HG03039 (cell line): ENCODE measurements around the gene RTL1.

Experiments
- ATAC-seq: cut with Tn5 transposase; IDR thresholded peaks from one replicate; pipeline ENCODE4 v1.9.1; 2021; ENCODE audit warnings: mild to moderate bottlenecking, moderate library complexity; ENCODE audit not compliant: unreplicated experiment

The RTL1 gene

GRCh38 chr14:100898935-100899883 lies 4.3 kb downstream of the RTL1 start:
- ATAC-seq = no peak

GRCh38 chr14:100898465-100898864 lies 5.1 kb downstream of the RTL1 start:
- ATAC-seq = no peak

- no peak for ATAC-seq
Measured at GRCh38 chr14:100896369-100897060, 7.0 kb downstream of the RTL1 start.

GRCh38 chr14:100895411-100895810 lies 8.1 kb downstream of the RTL1 start:
- ATAC-seq = no peak

- ATAC-seq = no peak
Measured at GRCh38 chr14:100894416-100894815, 9.1 kb downstream of the RTL1 start.

GRCh38 chr14:100893760-100894159 lies 9.8 kb downstream of the RTL1 start:
- ATAC-seq = no peak

- no peak for ATAC-seq
Measured at GRCh38 chr14:100893228-100893601, 10.3 kb downstream of the RTL1 start.

- ATAC-seq = no peak
Measured at GRCh38 chr14:100892496-100893227, 10.9 kb downstream of the RTL1 start.

GRCh38 chr14:100891501-100892445 lies 11.7 kb downstream of the RTL1 start:
- ATAC-seq = no peak

GRCh38 chr14:100891051-100891450 lies 12.5 kb downstream of the RTL1 start:
- ATAC-seq = no peak

- no peak for ATAC-seq
Measured at GRCh38 chr14:100890061-100890850, 13.3 kb downstream of the RTL1 start.

GRCh38 chr14:100889641-100890040 lies 13.9 kb downstream of the RTL1 start:
- ATAC-seq = no peak

GRCh38 chr14:100888789-100889315 lies 14.7 kb downstream of the RTL1 start:
- ATAC-seq = no peak

- no peak for ATAC-seq
Measured at GRCh38 chr14:100887728-100888335, 15.7 kb downstream of the RTL1 start.

- no peak for ATAC-seq
Measured at GRCh38 chr14:100885617-100886016, 17.9 kb downstream of the RTL1 start.

- ATAC-seq = no peak
Measured at GRCh38 chr14:100885196-100885595, 18.3 kb downstream of the RTL1 start.

GRCh38 chr14:100884456-100884855 lies 19.1 kb downstream of the RTL1 start:
- no peak for ATAC-seq

GRCh38 chr14:100883789-100884101 lies 19.8 kb downstream of the RTL1 start:
- ATAC-seq = no peak
